A549 (cell line): ENCODE data around the gene FUT8. TPM values are rescaled to one million over a fixed set of nuclear protein-coding genes. Genes with fewer than 3 reads are reported as not detected.

Source experiments
- ATAC-seq, 2 experiments: fragments of 200-7000 bp in 1 of 2; fragments of >200 bp in 1 of 2; cut with Nextera tagmentation in 1 of 2; cut with Tn5 transposase in 1 of 2; 3 replicates each; pipeline versions ENCODE4 v1.8.0 to v1.9.1; 2018 to 2020; ENCODE audit warnings: mild to moderate bottlenecking in 1 of 2, moderate library complexity in 1 of 2
- CTCF ChIA-PET: fragments of 300-600 bp; sonication (Branson Sonifier 250); formaldehyde crosslinking; extraction: SDS; loops from one replicate; lab custom pipeline; 2021; ENCODE audit warnings: antibody characterized with exemption, inconsistent platforms; lab: Yijun Ruan, JAX
- POLR2A ChIA-PET: fragments of 350-600 bp; formaldehyde crosslinking; extraction: SDS; loops from one replicate; lab custom pipeline; 2021; ENCODE audit warnings: antibody characterized with exemption, inconsistent platforms; lab: Yijun Ruan, JAX
- DNase-seq, 2 experiments: peaks; one replicate each; pipeline versions ENCODE4 v3.0.0 to v3.0.0-alpha.2; 2011 to 2016; ENCODE audit warnings: low read depth in 1 of 2, low spot score in 1 of 2
- FAIRE-seq: peaks from 2 replicates; lab custom pipeline; 2011; peaks lifted over from hg19 to GRCh38; lab: Jason Lieb, UNC
- H3K27ac ChIP-seq, 2 experiments: fragments of >200 bp; sonication (Bioruptor Twin); formaldehyde crosslinking; 3 replicates each; pipeline ENCODE4 v1.5.1; 2016 to 2017
- H3K4me1 ChIP-seq: fragments of >200 bp; sonication (Bioruptor Twin); formaldehyde crosslinking; 3 replicates; pipeline ENCODE4 v1.6.1; 2016
- H3K4me2 ChIP-seq: fragments of >200 bp; sonication (Bioruptor Twin); formaldehyde crosslinking; 3 replicates; pipeline ENCODE4 v1.6.1; 2016
- H3K4me3 ChIP-seq: fragments of >200 bp; sonication (Bioruptor Twin); formaldehyde crosslinking; 3 replicates; pipeline ENCODE4 v1.5.1; 2016
- H3K9me3 ChIP-seq: fragments of >200 bp; sonication (Bioruptor Twin); formaldehyde crosslinking; 3 replicates; pipeline ENCODE4 v1.6.1; 2016
- CBX2 ChIP-seq: fragments of 200-600 bp; sonication (generic); IDR thresholded peaks from 2 replicates; pipeline ENCODE4 v1.6.1; 2016; ENCODE audit warnings: low read depth, mild to moderate bottlenecking, borderline replicate concordance
- CBX8 ChIP-seq: fragments of 200-600 bp; sonication (generic); IDR thresholded peaks from 2 replicates; pipeline ENCODE4 v1.6.1; 2016
- CHD2 ChIP-seq: fragments of 150-350 bp; IDR thresholded peaks from 2 replicates; pipeline ENCODE4 v1.6.1; 2014; ENCODE audit warnings: low read length; ENCODE audit not compliant: partially characterized antibody
- EHF ChIP-seq: fragments of 250-450 bp; sonication (Bioruptor Pico); IDR thresholded peaks from 2 replicates; pipeline ENCODE4 v1.5.0; 2020; ENCODE audit warnings: mild to moderate bottlenecking
- FOSB ChIP-seq: fragments of 250-450 bp; sonication (Bioruptor Pico); IDR thresholded peaks from 2 replicates; pipeline ENCODE4 v1.5.0; 2020; ENCODE audit warnings: mild to moderate bottlenecking, moderate library complexity
- FOXS1 ChIP-seq: fragments of 250-450 bp; sonication (Bioruptor Pico); IDR thresholded peaks from 2 replicates; pipeline ENCODE4 v1.5.0; 2020; ENCODE audit warnings: mild to moderate bottlenecking, moderate library complexity
- GATA3 ChIP-seq: IDR thresholded peaks from 2 replicates; pipeline ENCODE4 v1.6.1; 2012; ENCODE audit warnings: borderline replicate concordance
- HDAC2 ChIP-seq: fragments of 200-600 bp; sonication (generic); IDR thresholded peaks from 2 replicates; pipeline ENCODE4 v1.6.1; 2016
- HEYL ChIP-seq: fragments of 250-450 bp; sonication (Bioruptor Pico); IDR thresholded peaks from 2 replicates; pipeline ENCODE4 v1.8.0; 2021; ENCODE audit warnings: mild to moderate bottlenecking, moderate library complexity
- HOXB13 ChIP-seq: fragments of 250-450 bp; sonication (Bioruptor Pico); IDR thresholded peaks from 2 replicates; pipeline ENCODE4 v1.5.0; 2020; ENCODE audit warnings: low read depth, mild to moderate bottlenecking, moderate library complexity
- HOXB5 ChIP-seq: fragments of 250-450 bp; sonication (Bioruptor Pico); IDR thresholded peaks from 2 replicates; pipeline ENCODE4 v1.5.0; 2020; ENCODE audit warnings: mild to moderate bottlenecking, moderate library complexity
- KDM1A ChIP-seq: fragments of 200-600 bp; sonication (generic); IDR thresholded peaks from 2 replicates; pipeline ENCODE4 v1.6.1; 2016; ENCODE audit warnings: low read depth, mild to moderate bottlenecking
- MAZ ChIP-seq: fragments of 150-350 bp; IDR thresholded peaks from 2 replicates; pipeline ENCODE4 v1.6.1; 2014; ENCODE audit warnings: antibody characterized with exemption, low read depth, low read length, borderline replicate concordance
- NR3C1 ChIP-seq: fragments of >200 bp; sonication (Bioruptor Twin); formaldehyde crosslinking; IDR thresholded peaks from 3 replicates; pipeline ENCODE4 v1.6.1; 2017
- RAD21 ChIP-seq, 2 experiments: fragments of >200 bp in 1 of 2; sonication (Bioruptor Twin) in 1 of 2; formaldehyde crosslinking in 1 of 2; IDR thresholded peaks in 1 of 2; conservative IDR thresholded peaks in 1 of 2; 2 replicates in 1 of 2; 3 replicates in 1 of 2; pipeline ENCODE4 v1.6.1; 2012 to 2018; ENCODE audit warnings: inconsistent platforms in 1 of 2
- RFX5 ChIP-seq: fragments of 450-650 bp; IDR thresholded peaks from 2 replicates; pipeline ENCODE4 v1.7.1; 2014; ENCODE audit warnings: antibody characterized with exemption, mild to moderate bottlenecking, moderate library complexity
- SMC3 ChIP-seq: fragments of >200 bp; sonication (Bioruptor Twin); formaldehyde crosslinking; IDR thresholded peaks from 3 replicates; pipeline ENCODE4 v1.6.1; 2018; ENCODE audit warnings: inconsistent platforms
- TP53 ChIP-seq: fragments of 250-450 bp; sonication (Bioruptor Pico); IDR thresholded peaks from 2 replicates; pipeline ENCODE4 v1.5.0; 2021; ENCODE audit warnings: mild to moderate bottlenecking, moderate library complexity
- ZNF302 ChIP-seq: fragments of 250-450 bp; sonication (Bioruptor Pico); IDR thresholded peaks from 2 replicates; pipeline ENCODE4 v1.9.0; 2021; ENCODE audit warnings: inconsistent platforms, mild to moderate bottlenecking, moderate library complexity
- WGBS: methylation state at CpG from one replicate; pipeline ENCODE4 v1.1.6; 2017; ENCODE audit errors: missing lambda C conversion rate; 5-methylcytosine and 5-hydroxymethylcytosine counted together
- polyA plus RNA-seq, 4 experiments: library from polyadenylated mRNA; depleted of rRNA in 3 of 4; stranded (reverse); fragments of >200 nt; fragmentation: RNase III in 1 of 4; extraction: RNeasy Plus Mini Kit Qiagen cat#74134 plus additional on column Dnase treatment in 1 of 4; gene quantifications; 2 replicates in 3 of 4; 3 replicates in 1 of 4; pipeline ENCODE4 v1.2.3, GENCODE V29; 2011 to 2017
- TF ChIP-seq, protein P1 (sequence below): fragments of 250-450 bp; sonication (Bioruptor Pico); IDR thresholded peaks from 2 replicates; pipeline ENCODE4 v1.5.0; 2021; ENCODE audit warnings: mild to moderate bottlenecking, moderate library complexity, borderline replicate concordance
- TF ChIP-seq, protein P2 (sequence below): fragments of >200 bp; sonication (Bioruptor Twin); formaldehyde crosslinking; IDR thresholded peaks from 3 replicates; pipeline ENCODE4 v1.5.1; 2016

The FUT8 gene
- polyA plus RNA-seq, 2 of the 4 experiments (the other 2 are of a cell fraction), result 20.3 to 22.9 TPM

DNA sequence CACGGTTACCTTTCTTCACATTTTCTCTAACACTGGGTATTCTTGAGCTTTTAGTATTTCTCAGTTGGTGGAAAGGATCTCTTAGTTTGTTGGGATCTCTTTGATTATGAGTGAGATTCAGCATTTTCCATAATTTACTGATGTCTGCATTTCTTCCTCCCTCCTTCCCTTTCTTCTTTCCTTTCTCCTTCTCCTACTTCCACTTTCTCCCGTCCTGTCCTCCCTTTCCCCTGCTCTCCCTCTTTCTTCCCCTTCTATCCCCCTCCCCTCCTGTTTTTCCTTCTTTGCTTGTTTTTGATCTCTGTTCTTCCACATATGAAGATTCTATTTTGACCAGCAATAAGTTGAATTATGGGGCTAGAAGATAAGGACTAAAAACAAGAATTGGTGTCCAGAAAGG lies 66.9 kb downstream of the FUT8 start (continued):
- TF ChIP-seq, protein P1, sequence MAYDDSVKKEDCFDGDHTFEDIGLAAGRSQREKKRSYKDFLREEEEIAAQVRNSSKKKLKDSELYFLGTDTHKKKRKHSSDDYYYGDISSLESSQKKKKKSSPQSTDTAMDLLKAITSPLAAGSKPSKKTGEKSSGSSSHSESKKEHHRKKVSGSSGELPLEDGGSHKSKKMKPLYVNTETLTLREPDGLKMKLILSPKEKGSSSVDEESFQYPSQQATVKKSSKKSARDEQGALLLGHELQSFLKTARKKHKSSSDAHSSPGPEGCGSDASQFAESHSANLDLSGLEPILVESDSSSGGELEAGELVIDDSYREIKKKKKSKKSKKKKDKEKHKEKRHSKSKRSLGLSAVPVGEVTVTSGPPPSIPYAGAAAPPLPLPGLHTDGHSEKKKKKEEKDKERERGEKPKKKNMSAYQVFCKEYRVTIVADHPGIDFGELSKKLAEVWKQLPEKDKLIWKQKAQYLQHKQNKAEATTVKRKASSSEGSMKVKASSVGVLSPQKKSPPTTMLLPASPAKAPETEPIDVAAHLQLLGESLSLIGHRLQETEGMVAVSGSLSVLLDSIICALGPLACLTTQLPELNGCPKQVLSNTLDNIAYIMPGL, result no peak
- TF ChIP-seq, all 56 proteins: peak for 0

DNA sequence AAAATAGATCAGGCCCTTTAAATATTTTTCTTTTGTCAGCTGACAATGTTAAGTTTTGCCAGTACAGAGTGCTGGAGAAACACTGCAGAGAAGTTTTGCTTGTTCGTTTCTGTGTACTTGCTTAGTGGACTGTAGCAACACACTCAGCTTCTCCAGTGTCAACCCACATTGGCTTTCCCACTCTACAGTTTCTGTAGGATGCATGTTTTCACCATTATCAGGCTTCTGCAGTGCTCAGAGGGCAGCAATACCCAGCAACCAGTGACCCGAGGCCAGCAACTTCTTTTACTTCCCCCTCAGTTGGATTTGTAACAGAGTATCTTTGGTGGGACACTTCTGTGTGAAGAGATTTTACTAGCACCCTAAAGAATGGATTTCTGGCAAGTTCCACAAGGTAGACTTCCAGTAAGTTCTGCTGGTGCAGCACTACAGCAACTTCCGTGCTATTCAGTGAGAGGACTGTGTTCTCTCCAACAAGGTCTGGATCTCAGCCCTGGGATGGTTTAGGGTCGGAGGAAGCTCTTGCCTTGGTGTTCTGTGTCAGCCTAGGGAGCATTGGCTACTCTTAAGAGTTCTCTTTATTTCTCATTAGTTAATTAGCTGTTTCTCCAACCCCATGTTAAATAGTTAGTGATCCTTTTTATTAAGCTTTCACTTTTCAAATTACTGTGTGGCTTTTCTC lies 70.4 kb downstream of the FUT8 start:
- H3K4me1 ChIP-seq, result peaks cover 4% of the 10 kb centered on the region; the same call in 1 of the 3 replicates
- H3K4me2 ChIP-seq, result no peak overlapping the region
- TF ChIP-seq HOXB5 (CRISPR knock-in tag), result no peak
- no peak for TF ChIP-seq NR3C1
- no peak for TF ChIP-seq KDM1A
- TF ChIP-seq GATA3, result no peak
- no peak for TF ChIP-seq CBX2
- no peak for TF ChIP-seq EHF (CRISPR knock-in tag)
- no peak for TF ChIP-seq CHD2
- TF ChIP-seq TP53, result no peak
- TF ChIP-seq HEYL (CRISPR knock-in tag), result no peak
- TF ChIP-seq RFX5, result no peak
- no peak for TF ChIP-seq MAZ
- TF ChIP-seq SMC3, result no peak
- TF ChIP-seq FOSB (CRISPR knock-in tag), result no peak
- no peak for TF ChIP-seq HDAC2
- TF ChIP-seq RAD21 (conservative IDR thresholded peaks at IDR 0.05 in 1 of 2, IDR thresholded peaks at IDR 0.05 in 1 of 2), result no peak
- no peak for TF ChIP-seq CBX8
- no peak for TF ChIP-seq HOXB13
- TF ChIP-seq, protein P1, result no peak
- TF ChIP-seq, protein P2, sequence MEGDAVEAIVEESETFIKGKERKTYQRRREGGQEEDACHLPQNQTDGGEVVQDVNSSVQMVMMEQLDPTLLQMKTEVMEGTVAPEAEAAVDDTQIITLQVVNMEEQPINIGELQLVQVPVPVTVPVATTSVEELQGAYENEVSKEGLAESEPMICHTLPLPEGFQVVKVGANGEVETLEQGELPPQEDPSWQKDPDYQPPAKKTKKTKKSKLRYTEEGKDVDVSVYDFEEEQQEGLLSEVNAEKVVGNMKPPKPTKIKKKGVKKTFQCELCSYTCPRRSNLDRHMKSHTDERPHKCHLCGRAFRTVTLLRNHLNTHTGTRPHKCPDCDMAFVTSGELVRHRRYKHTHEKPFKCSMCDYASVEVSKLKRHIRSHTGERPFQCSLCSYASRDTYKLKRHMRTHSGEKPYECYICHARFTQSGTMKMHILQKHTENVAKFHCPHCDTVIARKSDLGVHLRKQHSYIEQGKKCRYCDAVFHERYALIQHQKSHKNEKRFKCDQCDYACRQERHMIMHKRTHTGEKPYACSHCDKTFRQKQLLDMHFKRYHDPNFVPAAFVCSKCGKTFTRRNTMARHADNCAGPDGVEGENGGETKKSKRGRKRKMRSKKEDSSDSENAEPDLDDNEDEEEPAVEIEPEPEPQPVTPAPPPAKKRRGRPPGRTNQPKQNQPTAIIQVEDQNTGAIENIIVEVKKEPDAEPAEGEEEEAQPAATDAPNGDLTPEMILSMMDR, result no peak
- TF ChIP-seq, all 56 proteins: peak for 0
- POLR2A ChIA-PET, result no interaction called here
- ATAC-seq, result no peak
- Histone ChIP-seq H3K9me3 (no peaks in the 10 kb centered on the region), H3K4me3 (no peak overlapping the region), H3K27ac (no peak overlapping the region)
- no peak for FAIRE-seq
- CTCF ChIA-PET, result interaction anchor here (0.6 to 1.1 kb wide), 2 partner anchors 13 to 67 kb away, joined by 3 to 4 read pairs; no protein-coding TSS in a partner anchor
- no peak for DNase-seq
- WGBS, result 55% methylated on average over 4 of the region's 4 CpGs

DNA sequence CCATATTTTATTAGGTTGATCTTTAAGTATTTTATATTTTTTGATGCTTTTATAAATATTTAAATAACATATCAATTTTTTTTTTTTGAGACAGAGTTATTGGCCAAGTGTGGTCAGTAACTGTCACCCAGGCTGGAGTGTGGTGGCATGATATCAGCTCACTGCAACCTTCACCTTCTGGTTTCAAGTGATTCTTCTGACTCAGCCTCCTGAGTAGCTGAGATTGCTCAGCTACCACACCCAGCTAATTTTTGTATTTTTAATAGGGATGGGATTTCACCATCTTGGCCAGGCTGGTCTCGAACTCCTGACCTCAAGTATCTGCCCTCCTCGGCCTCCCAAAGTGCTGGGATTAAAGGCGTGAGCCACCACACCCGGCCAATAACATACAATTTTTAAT lies 71.1 kb downstream of the FUT8 start:
- ChIA-PET POLR2A (no interaction called here), CTCF (interaction anchor here (1.1 kb wide), 1 partner anchor 14 kb away, joined by 3 read pairs; no protein-coding TSS in a partner anchor)

More for the DNA sequence above, 71.1 kb downstream of the FUT8 start:
- no peak for ATAC-seq
- H3K4me3 ChIP-seq, result no peak overlapping the region
- no peaks in the 10 kb centered on the region for H3K9me3 ChIP-seq
- no peak for TF ChIP-seq ZNF302 (CRISPR knock-in tag)
- no peak for TF ChIP-seq HEYL (CRISPR knock-in tag)
- no peak for TF ChIP-seq FOXS1
- TF ChIP-seq RAD21 (conservative IDR thresholded peaks at IDR 0.05 in 1 of 2, IDR thresholded peaks at IDR 0.05 in 1 of 2), result no peak
- TF ChIP-seq CBX8, result no peak
- no peak for TF ChIP-seq RFX5
- H3K4me2 ChIP-seq, result no peak overlapping the region
- FAIRE-seq, result no peak
- WGBS, result 88% methylated on average over 4 of the region's 4 CpGs
- H3K4me1 ChIP-seq, result peaks cover under 1% of the 10 kb centered on the region; the same call in 1 of the 3 replicates
- DNase-seq, result no peak
- no peak overlapping the region for H3K27ac ChIP-seq
